RWPE1 (cell line): ENCODE measurements around the gene COL20A1.
"Not testable (repeated sequence)": the region's sequence is repeated elsewhere in the genome, so short reads cannot be mapped to it uniquely, and the experiment has no call there.

ENCODE experiments used
- CTCF ChIA-PET: fragments of 350-600 bp; sonication (Branson Sonifier 250); formaldehyde crosslinking; extraction: SDS; loops from one replicate; lab custom pipeline; 2021; lab: Yijun Ruan, JAX
- POLR2A ChIA-PET: fragments of 400-600 bp; formaldehyde crosslinking; extraction: SDS; loops from one replicate; lab custom pipeline; 2020; ENCODE audit warnings: antibody characterized with exemption; ENCODE audit not compliant: low non-redundant PET; lab: Yijun Ruan, JAX
- DNase-seq: peaks from one replicate; pipeline ENCODE4 v3.0.0; 2012; ENCODE audit warnings: low spot score
- H3K27ac ChIP-seq: fragments of 450-650 bp; 2 replicates; pipeline ENCODE4 v1.5.1; 2017
- CTCF ChIP-seq: fragments of 450-650 bp; conservative IDR thresholded peaks from 2 replicates; pipeline ENCODE4 v1.5.1; 2017; ENCODE audit warnings: low read depth, mild to moderate bottlenecking

COL20A1 gene

DNA sequence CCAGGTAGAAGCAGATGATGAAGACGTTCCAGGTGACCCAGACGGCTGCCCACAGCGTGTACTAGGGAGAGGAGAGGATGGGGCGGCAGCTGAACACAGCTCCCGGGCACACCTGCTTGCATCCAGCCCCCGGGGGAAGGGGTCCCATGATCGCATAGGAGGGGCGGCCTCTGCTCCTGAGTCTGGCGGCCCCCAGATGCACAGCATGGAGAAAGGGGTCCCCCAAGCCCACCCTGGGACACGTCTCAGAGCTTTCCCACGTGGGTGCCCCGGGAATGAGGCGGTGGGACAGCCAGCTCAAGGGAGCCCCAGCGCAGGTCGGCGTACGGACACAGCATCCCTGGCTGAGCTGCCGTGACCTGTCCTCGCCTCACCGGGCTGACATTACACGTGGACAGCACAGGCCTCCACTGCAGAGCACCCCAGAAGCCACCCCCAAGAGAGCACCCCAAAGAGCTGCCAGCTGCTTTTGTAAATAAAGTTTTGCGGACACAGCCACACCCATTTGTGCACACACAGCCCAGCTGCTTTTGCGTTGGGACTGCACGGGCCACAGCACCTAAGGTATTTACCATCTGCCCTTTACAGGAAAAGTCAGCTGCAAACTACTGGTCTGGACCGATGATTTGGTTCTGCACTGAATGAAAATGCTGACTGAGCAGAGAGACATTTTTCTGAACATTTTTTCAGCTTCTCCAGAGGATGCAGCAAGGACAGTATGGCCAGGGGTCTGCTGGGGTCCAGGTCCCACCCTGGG is 44.0 kb upstream of the COL20A1 start:
- H3K27ac ChIP-seq: no peak overlapping the region
- ChIA-PET CTCF (interaction anchor here (0.7 to 2.3 kb wide), 5 partner anchors 14 to 61 kb away, joined by 3 to 13 read pairs (median 4); no protein-coding TSS in a partner anchor), POLR2A (no interaction called here)
- no peak for DNase-seq
- no peak for TF ChIP-seq CTCF

GRCh38 chr20:63249891-63250290 is 43.1 kb upstream of the COL20A1 start:
- no peak for DNase-seq
- CTCF ChIA-PET: interaction anchor here (1.0 to 2.3 kb wide), 3 partner anchors 15 to 60 kb away, joined by 3 to 13 read pairs (median 5); no protein-coding TSS in a partner anchor
- H3K27ac ChIP-seq: no peak overlapping the region
- TF ChIP-seq CTCF: no peak
- POLR2A ChIA-PET: no interaction called here

DNA sequence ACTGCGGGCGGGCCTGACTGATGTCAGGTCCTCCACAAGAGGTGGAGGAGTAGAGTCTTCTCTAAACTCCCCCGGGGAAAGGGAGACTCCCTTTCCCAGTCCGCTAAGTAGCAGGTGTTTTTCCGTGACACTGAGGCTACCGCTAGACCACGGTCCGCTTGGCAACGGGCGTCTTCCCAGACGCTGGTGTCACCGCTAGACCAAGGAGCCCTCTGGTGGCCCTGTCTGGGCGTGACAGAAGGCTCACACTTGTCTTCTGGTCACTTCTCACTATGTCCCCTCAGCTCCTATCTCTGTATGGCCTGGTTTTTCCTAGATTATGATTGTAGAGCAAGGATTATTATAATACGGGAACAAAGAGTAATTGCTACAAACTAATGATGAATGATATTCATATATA is 41.6 kb upstream of the COL20A1 start:
- CTCF ChIA-PET: interaction anchor here (0.7 to 6.4 kb wide), 4 partner anchors 21 to 196 kb away, joined by 3 to 33 read pairs (median 4); partner anchors contain the start of gene ARFGAP1
- POLR2A ChIA-PET, DNase-seq, H3K27ac ChIP-seq: not testable (repeated sequence)

GRCh38 chr20:63252284-63252711 is 40.7 kb upstream of the COL20A1 start:
- no peak for DNase-seq
- TF ChIP-seq CTCF: no peak
- ChIA-PET CTCF (interaction anchor here (0.6 to 6.4 kb wide), 6 partner anchors 11 to 312 kb away, joined by 3 to 33 read pairs (median 4); partner anchors contain the start of gene ARFGAP1), POLR2A (interaction anchor here (0.6 to 1.1 kb wide), 2 partner anchors 37 to 245 kb away, joined by 3 read pairs; no protein-coding TSS in a partner anchor)
- no peak overlapping the region for H3K27ac ChIP-seq

- DNase-seq: no peak
- ChIA-PET POLR2A (interaction anchor here (1.0 to 1.3 kb wide), 2 partner anchors 18 to 20 kb away, joined by 3 read pairs; partner anchors contain the start of genes ARFGAP1 and BIRC7), CTCF (interaction anchor here (1.5 to 6.4 kb wide), 2 partner anchors 19 to 30 kb away, joined by 11 to 33 read pairs; no protein-coding TSS in a partner anchor)
- no peak overlapping the region for H3K27ac ChIP-seq
- no peak for TF ChIP-seq CTCF
These were observed 39.9 kb upstream of the COL20A1 start for GRCh38 chr20:63253065-63253437.

DNA sequence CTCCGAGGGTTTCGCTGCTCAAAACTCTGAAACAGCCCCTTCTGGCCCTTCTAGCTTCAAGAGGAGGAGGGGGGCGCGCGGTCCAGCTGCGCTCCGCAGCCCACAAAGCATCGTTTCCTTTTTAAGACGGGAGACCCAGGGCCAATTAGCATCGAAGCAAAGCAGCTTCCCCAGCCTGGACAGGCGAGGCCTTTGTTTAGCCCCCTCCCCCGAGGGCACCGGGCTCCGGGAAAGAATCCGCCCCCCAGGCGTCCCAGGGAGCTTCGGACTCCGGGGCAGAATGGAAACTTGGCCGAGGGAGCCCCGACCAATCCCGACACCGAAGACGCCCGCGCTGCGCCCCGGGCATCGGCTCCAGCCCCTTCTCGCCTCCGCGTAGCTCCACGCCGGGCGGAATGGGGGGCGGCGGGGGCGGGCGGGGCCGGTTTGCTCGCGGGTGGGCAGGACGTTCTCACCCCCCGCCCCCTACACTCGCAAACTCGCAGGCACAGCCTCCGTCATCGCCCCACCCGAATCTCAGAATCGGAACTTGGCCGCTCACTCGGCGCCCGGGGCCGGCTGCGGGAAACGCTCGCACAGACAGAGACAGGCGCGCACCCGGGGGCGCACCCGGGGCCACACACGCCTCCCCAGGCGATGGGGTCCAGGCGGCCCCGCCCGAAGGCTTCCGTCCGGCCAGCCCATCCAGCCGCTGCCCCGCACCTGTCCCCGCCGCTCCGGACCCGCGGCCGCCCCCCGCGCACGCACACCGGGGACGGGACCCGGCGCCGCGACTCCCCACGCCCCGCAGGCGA is 39.4 kb upstream of the COL20A1 start:
- CTCF ChIA-PET: interaction anchor here (0.6 to 6.4 kb wide), 4 partner anchors 19 to 236 kb away, joined by 3 to 33 read pairs (median 7); no protein-coding TSS in a partner anchor
- TF ChIP-seq CTCF: no peak
- no peak overlapping the region for H3K27ac ChIP-seq
- DNase-seq: peak; percentile 38
- POLR2A ChIA-PET: interaction anchor here (1.0 to 1.3 kb wide), 2 partner anchors 18 to 19 kb away, joined by 3 read pairs; partner anchors contain the start of genes ARFGAP1 and BIRC7
